H54 (cell line): Measurements from ENCODE around the gene NT5C2.
"Not testable (repeated sequence)": the region's sequence is repeated elsewhere in the genome, so short reads cannot be mapped to it uniquely, and the experiment has no call there.

Experiments
- DNase-seq: peaks from one replicate; pipeline ENCODE4 v3.0.0; 2011; ENCODE audit warnings: low spot score, mixed read lengths; ENCODE audit not compliant: insufficient read length
- FAIRE-seq: peaks from 3 replicates; lab custom pipeline; 2011; peaks lifted over from hg19 to GRCh38; lab: Jason Lieb, UNC
- POLR2A ChIP-seq: IDR thresholded peaks from 2 replicates; pipeline ENCODE4 v1.6.1; 2011; ENCODE audit warnings: low read depth, mild to moderate bottlenecking, low read length

The NT5C2 gene

DNA sequence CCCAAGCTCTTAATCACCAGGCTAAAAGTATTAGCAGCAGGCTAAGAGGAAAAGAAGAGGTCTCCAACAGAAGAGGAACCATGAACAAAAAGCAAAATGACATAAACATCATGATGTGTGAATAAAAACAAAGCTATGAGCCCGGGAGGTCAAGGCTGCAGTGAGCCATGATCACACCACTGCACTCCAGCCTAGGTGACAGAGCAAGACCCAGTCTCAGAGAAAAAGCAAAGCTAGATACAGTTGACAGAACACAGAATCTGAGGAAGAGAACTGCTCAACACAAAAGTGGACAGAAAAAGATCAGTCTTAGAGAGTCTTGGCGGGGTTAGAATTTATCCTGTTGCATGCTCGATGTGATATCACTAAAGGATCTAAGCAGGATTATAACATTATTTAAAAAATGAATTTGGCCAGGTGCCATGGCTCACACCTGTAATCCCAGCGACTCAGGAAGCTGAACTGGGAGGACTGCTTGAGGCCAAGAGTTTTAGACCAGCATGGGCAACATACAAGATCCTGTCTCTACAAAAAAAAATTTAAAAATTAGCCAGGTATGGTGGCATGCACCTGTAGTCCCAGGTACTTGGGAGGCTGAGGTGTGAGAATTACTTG lies 37.5 kb downstream of the NT5C2 start:
- no peak for FAIRE-seq
- no peak for DNase-seq
- no peak for TF ChIP-seq POLR2A

- DNase-seq, result no peak
- peak; percentile 67 for FAIRE-seq
- TF ChIP-seq POLR2A, result no peak
Measured at GRCh38 chr10:103154521-103155299, 38.4 kb downstream of the NT5C2 start.

GRCh38 chr10:103153302-103154197 lies 39.5 kb downstream of the NT5C2 start:
- DNase-seq, result no peak
- FAIRE-seq, result peak; percentile 30
- no peak for TF ChIP-seq POLR2A

GRCh38 chr10:103149991-103150622 lies 43.0 kb downstream of the NT5C2 start:
- TF ChIP-seq POLR2A, result no peak
- no peak for DNase-seq
- FAIRE-seq, result no peak

DNA sequence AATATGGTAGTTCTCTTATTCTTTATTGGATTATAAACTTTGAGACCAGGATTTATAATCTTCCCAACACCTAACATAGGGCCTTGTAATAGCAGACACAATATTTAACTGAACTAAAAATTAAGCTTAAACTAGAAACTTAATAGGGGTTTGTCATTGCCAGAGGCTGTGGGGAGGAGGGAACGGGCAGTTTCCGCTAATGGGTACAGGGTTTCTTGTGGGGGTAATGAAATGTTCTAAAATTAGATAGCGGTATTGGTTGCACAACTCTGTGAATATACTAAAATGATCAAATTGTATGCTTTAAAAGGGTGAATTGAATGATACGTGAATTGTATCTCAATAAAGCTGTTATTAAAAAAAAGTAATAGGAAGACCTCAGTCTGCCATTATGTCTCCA lies 45.4 kb downstream of the NT5C2 start:
- DNase-seq (no peak), FAIRE-seq (no peak)
- TF ChIP-seq POLR2A, result no peak

DNA sequence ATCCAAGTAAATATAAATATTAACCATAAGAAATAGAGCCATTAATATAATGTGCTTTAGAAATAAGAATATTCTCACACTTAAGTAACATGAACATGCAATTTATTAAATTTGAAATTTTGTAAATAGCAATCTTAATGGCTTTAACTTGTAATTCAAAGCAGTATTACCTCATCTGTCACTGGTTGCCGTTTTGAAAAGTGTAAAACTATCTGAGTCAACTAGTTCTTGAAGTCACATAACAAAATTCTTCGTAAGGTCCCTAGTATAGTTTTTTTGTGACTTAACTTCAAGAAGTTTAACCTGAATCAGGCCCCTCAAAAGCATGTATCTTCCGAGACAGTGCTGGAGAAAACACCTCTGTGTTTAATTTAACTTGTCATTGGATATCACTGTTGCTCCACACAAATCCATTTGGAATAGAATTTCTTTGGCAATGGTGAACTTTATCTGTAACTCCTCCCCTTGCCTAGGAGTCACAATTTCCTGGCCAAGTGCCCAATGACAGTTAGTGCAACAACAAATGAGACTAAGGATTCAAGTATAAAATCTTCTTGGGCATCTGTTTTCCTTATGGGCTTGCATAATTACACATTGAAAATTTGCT lies 47.1 kb downstream of the NT5C2 start:
- FAIRE-seq (peak; percentile 64), DNase-seq (peak; percentile 8)

GRCh38 chr10:103145046-103145445 lies 48.0 kb downstream of the NT5C2 start:
- peak; percentile 50 for FAIRE-seq
- DNase-seq, result no peak
- TF ChIP-seq POLR2A, result no peak

More for the DNA sequence above, 47.1 kb downstream of the NT5C2 start:
- TF ChIP-seq POLR2A, result no peak

DNA sequence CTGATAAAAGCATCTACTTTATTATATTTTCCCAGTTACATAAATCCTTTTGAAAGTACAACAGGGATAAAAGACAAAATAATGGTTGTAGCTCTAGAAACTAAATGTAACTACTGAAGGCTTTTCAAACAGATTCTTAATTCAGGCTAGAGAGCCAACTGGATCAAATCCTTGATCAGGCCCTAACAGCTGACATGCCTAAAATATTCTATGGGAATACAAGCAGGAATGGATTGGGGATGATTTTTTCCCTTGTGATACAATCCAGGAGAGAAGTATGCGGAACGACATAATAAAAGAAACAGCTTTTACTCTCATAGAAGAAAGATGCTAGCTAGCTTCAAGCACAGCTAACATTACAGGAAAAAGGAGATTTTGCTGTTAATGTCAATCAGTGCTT lies 49.0 kb downstream of the NT5C2 start:
- no peak for DNase-seq
- no peak for FAIRE-seq
- TF ChIP-seq POLR2A, result no peak

GRCh38 chr10:103143641-103144040 lies 49.4 kb downstream of the NT5C2 start:
- not testable (repeated sequence) for DNase-seq, FAIRE-seq

DNA sequence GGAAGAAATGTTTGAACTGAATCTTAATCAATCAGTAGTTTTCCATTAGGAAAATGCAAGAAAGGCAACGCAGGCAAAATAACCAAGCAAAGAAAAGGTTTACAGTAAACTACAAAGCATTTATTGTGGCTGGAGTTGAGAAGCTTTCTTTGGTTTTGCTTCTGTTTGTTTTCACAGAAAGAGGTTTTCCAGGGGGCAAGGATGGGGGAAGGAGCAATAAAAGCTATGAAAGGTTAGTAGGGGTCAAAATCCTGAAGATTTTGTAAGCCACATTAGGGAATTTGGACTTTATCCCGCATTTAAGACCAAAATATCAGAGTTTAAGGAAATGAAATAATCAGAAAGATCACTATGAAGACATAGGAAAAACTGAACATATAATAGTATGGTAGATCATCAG lies 51.1 kb downstream of the NT5C2 start:
- TF ChIP-seq POLR2A, result no peak
- no peak for DNase-seq
- no peak for FAIRE-seq

DNA sequence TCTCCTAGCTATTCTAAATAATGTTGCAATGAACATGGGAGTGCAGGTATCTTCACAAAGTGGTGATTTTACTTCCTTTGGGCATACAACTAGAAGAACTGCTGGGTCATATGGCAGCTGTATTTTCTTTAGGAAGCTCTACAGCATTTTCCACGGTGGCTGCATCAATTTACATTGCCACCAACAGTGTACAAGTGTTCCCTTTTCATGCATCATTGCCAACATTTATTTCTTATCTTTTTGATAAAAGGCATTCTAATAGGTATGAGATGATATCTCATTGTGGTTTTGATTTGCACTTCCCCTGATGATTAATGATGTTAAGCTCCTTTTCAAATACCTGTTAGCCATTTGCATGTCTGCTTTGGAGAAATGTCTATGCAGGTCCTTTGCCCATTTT lies 52.6 kb downstream of the NT5C2 start:
- DNase-seq (no peak), FAIRE-seq (no peak)
- no peak for TF ChIP-seq POLR2A

DNA sequence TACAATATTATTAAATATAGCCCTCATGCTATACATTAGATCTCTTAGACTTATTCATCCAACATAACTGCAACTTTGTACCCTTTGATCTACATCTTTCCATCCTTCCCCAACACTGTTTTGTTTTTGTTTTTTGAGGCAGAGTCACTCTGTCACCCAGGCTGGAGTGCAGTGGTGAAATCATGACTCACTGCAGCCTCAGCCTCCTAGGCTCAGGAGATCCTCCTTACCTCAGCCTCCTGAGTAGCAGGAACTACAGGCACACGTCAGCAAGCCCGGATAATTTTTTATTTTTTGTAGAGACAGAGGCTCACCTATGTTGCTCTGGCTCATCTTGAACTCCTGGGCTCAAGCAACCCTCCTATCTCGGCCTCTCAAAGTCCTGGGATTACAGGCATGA lies 53.3 kb downstream of the NT5C2 start:
- DNase-seq (no peak), FAIRE-seq (no peak)
- no peak for TF ChIP-seq POLR2A

- FAIRE-seq, DNase-seq: not testable (repeated sequence)
Measured at GRCh38 chr10:103135168-103135567, 57.9 kb downstream of the NT5C2 start.
